H54 (cell line): ENCODE data around the gene ADGRD1.

Experiments
- DNase-seq: peaks from one replicate; pipeline ENCODE4 v3.0.0; 2011; ENCODE audit warnings: low spot score, mixed read lengths; ENCODE audit not compliant: insufficient read length
- FAIRE-seq: peaks from 3 replicates; lab custom pipeline; 2011; peaks lifted over from hg19 to GRCh38; lab: Jason Lieb, UNC
- POLR2A ChIP-seq: IDR thresholded peaks from 2 replicates; pipeline ENCODE4 v1.6.1; 2011; ENCODE audit warnings: low read depth, mild to moderate bottlenecking, low read length

ADGRD1 gene

GRCh38 chr12:131102991-131103668 lies 149.4 kb downstream of the ADGRD1 start:
- DNase-seq (no peak), FAIRE-seq (no peak)
- TF ChIP-seq POLR2A: no peak

DNA sequence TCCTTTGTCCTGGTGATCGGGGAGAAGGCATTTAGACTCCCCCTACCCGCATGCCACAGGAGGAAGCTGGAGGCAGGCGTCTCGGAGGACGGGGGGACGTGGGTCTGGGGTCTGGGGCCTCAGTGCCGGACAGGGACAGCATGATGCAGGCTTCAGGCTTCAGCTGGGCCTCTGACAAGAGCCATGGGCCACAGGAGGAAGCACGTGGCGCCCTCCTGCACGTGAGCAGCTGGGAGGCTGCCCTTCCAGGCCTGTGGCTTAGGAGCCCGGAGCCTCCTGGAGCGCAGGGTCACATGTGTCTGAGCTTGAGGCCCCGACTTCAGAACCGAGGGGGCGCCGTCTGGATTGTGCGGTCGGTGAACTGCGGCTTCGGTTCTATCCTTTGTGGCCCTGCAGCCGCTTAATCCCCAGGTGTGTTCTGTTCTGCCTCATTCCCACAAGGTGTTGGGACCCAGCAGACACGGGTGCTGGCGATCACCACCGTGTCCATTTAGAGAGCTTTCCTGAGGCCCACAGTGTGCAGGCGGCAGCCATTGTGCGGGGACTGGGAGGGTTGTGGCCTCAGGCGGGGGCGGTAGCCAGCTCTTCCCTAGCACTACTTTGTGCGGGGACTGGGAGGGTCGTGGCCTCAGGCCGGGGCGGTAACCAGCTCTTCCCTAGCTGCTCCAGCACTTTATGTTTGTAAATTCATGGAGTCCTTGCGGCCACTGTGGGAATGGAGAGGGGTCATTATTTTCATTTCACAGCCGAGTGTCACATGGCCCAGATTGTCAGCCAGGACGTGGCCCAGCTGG lies 150.2 kb downstream of the ADGRD1 start:
- TF ChIP-seq POLR2A: no peak
- FAIRE-seq (no peak), DNase-seq (no peak)

- TF ChIP-seq POLR2A: no peak
- FAIRE-seq (no peak), DNase-seq (peak; percentile 84)
Observed at GRCh38 chr12:131104463-131105350, 151.0 kb downstream of the ADGRD1 start.

- no peak for TF ChIP-seq POLR2A
- FAIRE-seq (no peak), DNase-seq (no peak)
Observed at GRCh38 chr12:131105351-131105735, 151.6 kb downstream of the ADGRD1 start.

DNA sequence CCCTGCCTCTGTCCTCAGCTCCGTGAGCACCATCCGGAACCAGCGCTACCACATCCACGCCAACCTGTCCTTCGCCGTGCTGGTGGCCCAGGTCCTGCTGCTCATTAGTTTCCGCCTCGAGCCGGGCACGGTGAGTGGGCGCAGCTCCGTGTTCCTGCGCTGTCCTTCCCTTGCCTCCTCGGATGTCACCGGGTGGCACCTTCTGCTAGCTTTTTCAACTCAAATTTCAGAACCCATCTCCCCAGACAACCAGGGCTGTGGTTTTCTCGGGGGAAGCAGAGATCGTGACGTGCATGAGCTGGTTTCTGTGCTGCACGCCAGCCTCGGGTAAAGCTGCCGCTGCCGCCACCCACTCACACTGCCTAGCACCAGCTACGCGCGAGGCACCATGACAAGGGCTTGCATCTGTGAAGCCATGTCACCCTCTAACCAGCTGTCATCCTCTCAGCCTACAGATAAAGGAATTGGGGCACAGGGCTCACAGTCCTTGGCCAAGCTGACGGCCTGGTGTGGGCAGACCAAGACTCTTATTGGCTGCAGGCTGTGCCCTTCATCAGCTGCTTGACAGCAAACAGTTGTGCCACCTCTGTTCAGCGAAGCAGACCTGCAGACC lies 152.1 kb downstream of the ADGRD1 start:
- FAIRE-seq: no peak
- no peak for TF ChIP-seq POLR2A
- DNase-seq: no peak

- FAIRE-seq (no peak), DNase-seq (no peak)
- no peak for TF ChIP-seq POLR2A
Observed at GRCh38 chr12:131106349-131106941, 152.7 kb downstream of the ADGRD1 start.

DNA sequence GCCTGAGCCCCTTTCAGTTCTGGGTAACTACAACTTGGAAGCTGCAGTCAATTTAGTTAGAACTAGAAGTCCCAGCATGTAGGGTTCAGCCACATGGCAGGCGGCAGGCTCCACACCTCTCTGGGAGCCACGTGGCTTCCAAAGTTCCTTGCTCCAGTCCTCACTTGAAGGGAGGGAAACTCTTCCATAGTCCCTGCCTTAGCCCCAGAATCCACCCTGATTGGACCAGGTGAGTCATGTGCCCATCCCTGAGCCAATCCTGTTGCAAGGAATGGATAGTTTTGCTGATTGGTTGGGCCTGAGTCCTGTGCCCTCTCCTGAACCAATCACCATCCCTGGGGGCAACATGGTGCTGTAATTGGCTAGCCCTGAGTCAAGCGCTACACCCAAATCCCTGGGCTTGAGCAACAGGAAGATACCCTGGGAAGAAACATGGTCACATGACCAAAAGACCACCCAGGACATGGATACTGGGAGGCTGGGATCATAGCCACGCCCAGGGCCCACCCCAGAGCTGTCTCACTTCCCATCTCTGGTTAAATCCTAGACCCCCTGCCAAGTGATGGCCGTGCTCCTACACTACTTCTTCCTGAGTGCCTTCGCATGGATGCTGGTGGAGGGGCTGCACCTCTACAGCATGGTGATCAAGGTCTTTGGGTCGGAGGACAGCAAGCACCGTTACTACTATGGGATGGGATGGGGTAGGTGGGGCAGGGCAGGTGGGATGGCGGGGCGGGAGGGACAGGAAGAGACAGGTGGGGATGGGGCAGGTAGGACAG lies 154.7 kb downstream of the ADGRD1 start:
- no peak for DNase-seq
- TF ChIP-seq POLR2A: no peak
- no peak for FAIRE-seq

DNA sequence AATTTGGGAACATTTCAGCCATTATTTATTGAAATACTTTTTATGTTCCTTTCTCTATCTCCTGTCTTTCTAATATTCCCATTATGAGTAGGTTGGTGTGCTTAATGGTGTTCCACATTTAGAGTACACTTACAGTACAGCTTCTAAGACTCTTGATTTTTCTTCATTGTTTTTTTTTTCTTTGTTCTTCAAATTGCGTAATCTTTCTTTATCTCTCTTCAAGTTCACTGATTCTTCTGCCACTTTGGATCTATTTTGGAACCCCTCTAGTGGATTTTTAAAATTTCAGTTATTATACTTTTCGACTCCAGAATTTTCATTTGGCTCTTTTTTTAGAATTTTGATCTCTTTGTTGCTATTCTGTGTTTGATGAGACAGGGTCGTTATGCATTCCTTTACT lies 157.7 kb downstream of the ADGRD1 start:
- FAIRE-seq (no peak), DNase-seq (no peak)
- TF ChIP-seq POLR2A: no peak

DNA sequence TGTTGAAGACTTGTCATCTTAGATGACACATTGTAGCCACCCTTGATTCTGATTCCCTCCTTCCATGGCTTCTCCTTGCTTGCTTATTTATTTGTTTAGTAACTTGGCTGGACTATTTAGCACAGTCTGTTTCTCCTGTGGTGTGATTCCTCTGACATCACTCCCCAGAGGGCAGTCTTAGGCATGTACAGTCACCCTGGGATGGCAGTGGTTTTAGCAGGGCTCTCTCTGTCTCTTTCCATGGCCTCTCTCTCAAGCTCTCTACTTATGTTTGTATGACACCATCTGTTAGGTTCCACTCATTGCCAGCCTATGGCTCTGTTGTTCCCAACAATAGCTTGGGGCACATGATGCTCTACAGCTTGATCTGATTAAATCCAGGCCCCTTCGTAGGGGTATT lies 158.3 kb downstream of the ADGRD1 start:
- FAIRE-seq (no peak), DNase-seq (no peak)
- no peak for TF ChIP-seq POLR2A

DNA sequence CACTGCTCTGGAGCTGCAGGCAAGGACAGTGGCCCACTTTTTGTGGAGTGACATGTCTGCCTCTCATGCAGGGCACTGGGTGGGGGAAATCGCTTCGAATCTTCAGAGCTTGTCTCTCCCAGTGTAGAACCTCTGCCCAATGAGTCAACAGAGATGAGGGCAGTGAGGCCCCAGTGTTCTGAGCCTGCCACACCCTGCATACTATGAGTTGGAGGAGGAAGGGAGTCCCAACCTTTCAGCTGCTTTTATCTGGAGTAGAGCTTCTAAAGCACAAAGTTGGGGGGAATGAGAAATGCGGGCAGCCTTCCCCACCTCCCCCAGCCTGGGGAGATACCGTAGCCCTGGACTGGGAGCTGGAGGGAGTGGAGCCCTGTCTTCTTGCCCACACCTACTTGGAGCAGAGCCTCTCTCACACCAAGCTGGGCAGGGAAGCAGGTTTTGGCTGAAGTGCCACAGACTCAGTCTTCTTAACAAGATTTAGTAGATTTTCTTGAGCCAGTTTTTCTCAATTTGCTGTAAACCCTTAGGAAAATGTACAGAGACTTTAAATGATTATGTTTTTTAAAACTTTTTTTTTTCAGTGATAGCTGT lies 159.1 kb downstream of the ADGRD1 start:
- no peak for TF ChIP-seq POLR2A
- no peak for DNase-seq
- no peak for FAIRE-seq

DNA sequence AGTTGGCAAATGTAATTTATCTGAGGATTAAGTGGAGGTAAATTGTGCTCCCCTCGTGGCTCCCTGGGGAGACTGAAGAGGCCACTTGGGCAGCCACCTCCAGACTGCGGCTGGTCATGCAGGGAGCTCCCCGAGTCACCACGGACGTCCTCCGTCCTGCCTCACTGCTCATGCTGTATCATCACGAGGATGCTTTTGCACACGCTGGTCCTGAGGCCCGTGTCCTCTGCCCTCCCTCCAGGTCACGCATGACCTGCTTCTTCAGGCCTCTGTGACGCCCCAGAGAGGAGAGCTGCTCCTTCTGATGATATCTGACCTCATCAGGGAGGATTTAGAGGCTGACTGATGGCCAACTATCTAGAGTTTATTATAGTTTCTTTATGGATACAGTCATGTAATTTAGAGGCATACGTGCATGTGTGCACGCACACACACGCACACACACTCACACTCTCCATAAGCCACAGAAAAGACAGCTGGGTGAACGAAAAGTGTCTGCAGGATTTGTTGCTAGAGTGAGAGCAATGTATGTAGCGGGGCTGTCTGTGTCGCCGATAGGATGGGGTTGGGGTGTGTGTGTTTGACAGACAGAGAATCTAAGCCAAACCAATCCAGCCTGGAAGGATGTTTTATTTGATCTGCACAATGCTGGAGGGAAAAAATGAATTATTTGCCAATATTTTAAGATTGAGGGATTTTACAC lies 160.0 kb downstream of the ADGRD1 start:
- FAIRE-seq: no peak
- no peak for TF ChIP-seq POLR2A

DNA sequence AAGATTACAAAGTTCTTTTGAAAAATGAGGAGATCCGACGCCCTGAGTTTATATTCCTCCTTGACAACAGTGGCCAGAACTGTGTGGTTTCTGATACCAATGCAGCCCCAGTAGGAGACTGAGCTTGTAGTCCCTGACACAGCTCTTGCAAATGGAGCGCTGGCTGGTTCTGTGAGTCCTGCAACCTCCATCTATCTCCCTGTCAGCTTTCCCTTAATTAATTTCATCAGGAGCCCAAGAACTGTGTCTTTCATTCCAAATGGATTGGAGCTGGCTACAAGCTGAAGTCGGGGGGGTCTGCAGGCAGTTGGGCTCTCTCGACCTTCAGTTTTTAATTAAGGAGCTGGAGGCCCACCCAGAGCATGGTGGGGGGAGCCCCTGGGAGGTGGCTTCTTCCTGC lies 160.6 kb downstream of the ADGRD1 start:
- no peak for FAIRE-seq

More for the DNA sequence above, 160.0 kb downstream of the ADGRD1 start:
- DNase-seq: no peak

More for the DNA sequence above, 160.6 kb downstream of the ADGRD1 start:
- no peak for TF ChIP-seq POLR2A
- DNase-seq: no peak
